B cell (primary cell): ENCODE measurements around the gene PLAU.

Experiments used
- CTCF ChIP-seq: fragments of 200-600 bp; IDR thresholded peaks from one replicate; pipeline ENCODE4 v1.8.0; 2022; ENCODE audit warnings: antibody characterized with exemption, mild to moderate bottlenecking
- EZH2 ChIP-seq: IDR thresholded peaks from 2 replicates; pipeline ENCODE4 v1.6.1; 2012; ENCODE audit warnings: borderline replicate concordance, low read depth, mild to moderate bottlenecking, moderate library complexity, low read length; ENCODE audit not compliant: insufficient read depth, poor library complexity, severe bottlenecking

DNA sequence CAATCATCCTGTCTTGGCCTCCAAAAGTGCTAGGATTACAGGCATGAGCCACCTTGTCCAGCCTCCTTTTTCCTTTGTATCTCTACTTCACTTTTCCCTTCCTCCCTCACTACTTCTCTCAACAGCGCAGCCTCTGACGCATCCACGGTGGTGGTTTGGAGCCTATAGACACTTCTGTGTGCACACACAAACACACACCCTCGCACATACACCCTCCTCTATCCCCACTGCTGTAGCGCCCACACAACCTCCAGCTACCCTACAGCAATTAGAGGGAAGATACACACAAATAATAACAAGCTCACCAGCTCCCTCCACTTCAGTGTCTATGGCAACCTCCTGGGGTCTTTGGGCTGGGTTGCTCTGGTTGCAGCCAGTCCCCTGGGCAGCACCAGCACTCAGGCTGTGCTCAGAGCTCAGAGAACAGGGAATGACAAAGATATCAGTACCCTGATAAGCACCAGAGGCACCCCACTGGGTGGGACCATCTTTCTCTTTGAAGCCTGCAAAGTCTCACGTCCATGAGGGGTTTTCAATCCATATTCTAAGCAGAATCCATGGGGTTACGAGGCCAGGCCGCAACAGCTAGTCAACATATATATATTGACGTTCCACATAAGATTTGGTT is 33.3 kb upstream of the PLAU start:
- TF ChIP-seq CTCF (no peak), EZH2 (no peak)
